SK-N-SH (cell line): ENCODE data around the gene AFMID. TPM values are rescaled to one million over a fixed set of nuclear protein-coding genes. Genes with fewer than 3 reads are reported as not detected.

Source experiments
- CTCF ChIA-PET: fragments of 300-600, 350-600 bp; formaldehyde crosslinking; extraction: SDS; loops from one replicate; lab custom pipeline; 2021; lab: Yijun Ruan, JAX
- POLR2A ChIA-PET: fragments of 350-600 bp; sonication (Branson Sonifier 250); formaldehyde crosslinking; extraction: SDS; loops from one replicate; lab custom pipeline; 2020; ENCODE audit warnings: antibody characterized with exemption, inconsistent platforms; lab: Yijun Ruan, JAX
- DNase-seq: peaks from one replicate; pipeline ENCODE4 v3.0.0; 2012
- H2AFZ ChIP-seq: fragments of 200-600 bp; sonication (generic); 2 replicates; pipeline ENCODE4 v1.8.1; 2016; ENCODE audit warnings: antibody characterized with exemption, mild to moderate bottlenecking, low read depth
- H3F3A ChIP-seq: fragments of 200-600 bp; sonication (generic); replicated peaks from 2 replicates; pipeline ENCODE3; 2016; ENCODE audit warnings: antibody characterized with exemption, mild to moderate bottlenecking; ENCODE audit not compliant: insufficient read depth
- H3K27ac ChIP-seq, 2 experiments: fragments of 200-500 bp in 1 of 2; fragments of 200-600 bp in 1 of 2; sonication (Bioruptor generic) in 1 of 2; sonication (generic), shearing (Covaris generic) in 1 of 2; 2 replicates each; pipeline versions ENCODE4 v1.5.1 to v1.6.1; 2014 to 2016; ENCODE audit warnings: low read depth in 2 of 2, inconsistent platforms in 1 of 2, low read length in 1 of 2, mild to moderate bottlenecking in 1 of 2, mixed read lengths in 1 of 2
- H3K27me3 ChIP-seq: fragments of 200-600 bp; sonication (generic), shearing (Covaris generic); 2 replicates; pipeline ENCODE4 v1.6.1; 2016; ENCODE audit warnings: mixed run types; ENCODE audit not compliant: insufficient read depth
- H3K36me3 ChIP-seq, 2 experiments: fragments of 200-500 bp in 1 of 2; fragments of 200-600 bp in 1 of 2; sonication (Bioruptor generic) in 1 of 2; sonication (generic) in 1 of 2; replicated peaks in 1 of 2; 2 replicates each; pipeline versions ENCODE3 to v1.5.1; 2014 to 2016; ENCODE audit warnings: low read length in 1 of 2, mild to moderate bottlenecking in 1 of 2; ENCODE audit not compliant: insufficient read depth in 2 of 2, control insufficient read depth in 1 of 2
- H3K4me1 ChIP-seq, 2 experiments: fragments of 200-500 bp in 1 of 2; fragments of 200-600 bp in 1 of 2; sonication (Bioruptor generic) in 1 of 2; sonication (generic), shearing (Covaris generic) in 1 of 2; 2 replicates each; pipeline versions ENCODE4 v1.5.1 to v1.6.1; 2014 to 2016; ENCODE audit warnings: low read depth in 1 of 2, low read length in 1 of 2, mixed run types in 1 of 2; ENCODE audit not compliant: insufficient read depth in 2 of 2, control insufficient read depth in 1 of 2
- H3K4me2 ChIP-seq: fragments of 200-600 bp; sonication (generic), shearing (Covaris generic); 2 replicates; pipeline ENCODE4 v1.6.1; 2017; ENCODE audit warnings: mixed run types
- H3K4me3 ChIP-seq, 2 experiments: fragments of 200-500 bp in 1 of 2; fragments of 200-600 bp in 1 of 2; sonication (Bioruptor generic) in 1 of 2; sonication (generic), shearing (Covaris generic) in 1 of 2; 2 replicates each; pipeline versions ENCODE4 v1.5.1 to v1.8.1; 2014 to 2016; ENCODE audit warnings: low read depth in 2 of 2, inconsistent platforms in 1 of 2, low read length in 1 of 2, mild to moderate bottlenecking in 1 of 2, mixed read lengths in 1 of 2, moderate library complexity in 1 of 2
- H3K79me2 ChIP-seq: fragments of 200-600 bp; sonication (generic); 2 replicates; pipeline ENCODE4 v1.8.1; 2017; ENCODE audit warnings: mild to moderate bottlenecking; ENCODE audit not compliant: insufficient read depth
- H3K9ac ChIP-seq: fragments of 200-600 bp; sonication (generic); 2 replicates; pipeline ENCODE4 v1.6.1; 2017; ENCODE audit warnings: mixed run types
- H3K9me2 ChIP-seq: fragments of 200-600 bp; sonication (generic); 2 replicates; pipeline ENCODE4 v1.6.1; 2017; ENCODE audit warnings: mixed run types
- H3K9me3 ChIP-seq: fragments of 200-600 bp; sonication (generic); 2 replicates; pipeline ENCODE4 v1.6.1; 2017; ENCODE audit warnings: mixed run types, mild to moderate bottlenecking, moderate library complexity
- H4K20me1 ChIP-seq: fragments of 200-600 bp; sonication (generic); 2 replicates; pipeline ENCODE4 v1.6.1; 2017; ENCODE audit warnings: mild to moderate bottlenecking, mixed run types; ENCODE audit not compliant: insufficient read depth
- EP300 ChIP-seq, 2 experiments: IDR thresholded peaks; 2 replicates each; pipeline versions ENCODE4 v1.4.0 to v1.6.1; 2012; ENCODE audit warnings: borderline replicate concordance in 1 of 2, low read depth in 1 of 2, low read length in 1 of 2
- GABPA ChIP-seq: IDR thresholded peaks from 2 replicates; pipeline ENCODE4 v1.4.0; 2012; ENCODE audit warnings: low read depth, mild to moderate bottlenecking
- GATA2 ChIP-seq: sonication (generic); formaldehyde crosslinking; IDR thresholded peaks from 2 replicates; pipeline ENCODE4 v1.5.0; 2020; ENCODE audit warnings: mild to moderate bottlenecking, missing genetic modification reagents
- MEF2A ChIP-seq: IDR thresholded peaks from 2 replicates; pipeline ENCODE4 v1.4.0; 2012; ENCODE audit warnings: low read depth, borderline replicate concordance
- POLR2AphosphoS5 ChIP-seq: IDR thresholded peaks from 2 replicates; pipeline ENCODE4 v1.6.1; 2012; ENCODE audit warnings: low read depth, low read length
- RFX5 ChIP-seq: IDR thresholded peaks from 2 replicates; pipeline ENCODE4 v1.6.1; 2012; ENCODE audit warnings: mild to moderate bottlenecking, improper control_type of control experiment, low read length
- SIN3A ChIP-seq: IDR thresholded peaks from 2 replicates; pipeline ENCODE4 v1.6.1; 2012; ENCODE audit warnings: low read depth, mild to moderate bottlenecking, low read length, moderate library complexity, borderline replicate concordance
- TAF1 ChIP-seq: IDR thresholded peaks from 2 replicates; pipeline ENCODE4 v1.6.1; 2012; ENCODE audit warnings: low read depth, mild to moderate bottlenecking, low read length, moderate library complexity, borderline replicate concordance
- TCF12 ChIP-seq: IDR thresholded peaks from 2 replicates; pipeline ENCODE4 v1.4.0; 2012
- TEAD4 ChIP-seq: IDR thresholded peaks from 2 replicates; pipeline ENCODE4 v1.4.0; 2012; ENCODE audit warnings: mild to moderate bottlenecking, borderline replicate concordance; ENCODE audit not compliant: insufficient read depth
- YY1 ChIP-seq: IDR thresholded peaks from 2 replicates; pipeline ENCODE4 v1.4.0; 2012; ENCODE audit warnings: low read depth, mild to moderate bottlenecking
- WGBS: methylation state at CpG from one replicate; pipeline ENCODE4 v1.1.6; 2017; ENCODE audit warnings: low lambda C conversion rate; 5-methylcytosine and 5-hydroxymethylcytosine counted together
- polyA plus RNA-seq, 3 experiments: library from polyadenylated mRNA; depleted of rRNA; stranded (reverse); fragments of >200 nt; gene quantifications; 2 replicates each; pipeline ENCODE4 v1.2.3, GENCODE V29; 2012
- TF ChIP-seq, protein P1 (sequence below): IDR thresholded peaks from 2 replicates; pipeline ENCODE4 v1.6.1; 2012; ENCODE audit warnings: mild to moderate bottlenecking, low read depth, low read length, moderate library complexity

AFMID gene
- polyA plus RNA-seq, 1 of the 3 experiments (the other 2 are of a cell fraction), result 44.4 TPM

DNA sequence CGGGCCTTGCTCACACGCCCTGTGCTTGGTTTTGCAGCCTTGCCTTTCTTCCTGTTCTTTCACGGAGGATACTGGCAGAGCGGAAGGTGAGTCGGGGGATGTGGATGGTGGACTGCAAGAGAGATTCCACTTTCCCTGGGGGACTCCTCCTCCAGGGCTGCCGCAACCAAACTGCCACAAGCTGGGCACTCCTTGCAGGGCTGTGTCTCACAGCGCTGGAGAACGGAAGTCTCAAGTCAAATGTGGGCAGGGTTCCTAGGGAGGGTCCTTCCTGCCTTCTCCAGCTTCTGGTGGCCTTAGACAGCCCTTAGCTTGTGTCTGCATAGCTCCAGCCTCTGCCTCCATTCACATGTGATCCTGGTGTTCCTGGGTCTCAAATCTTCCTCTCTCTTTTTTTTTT lies 15.5 kb downstream of the AFMID start:
- Histone ChIP-seq H3K79me2 (no peaks in the 10 kb centered on the region), H3K36me3 (peaks cover 0 to 3% of the 10 kb centered on the region in 2 experiments), H3F3A (no peaks in the 10 kb centered on the region), H2AFZ (no peak overlapping the region), H3K9ac (no peak overlapping the region), H3K4me3 (no peak overlapping the region), H3K9me2 (no peaks in the 10 kb centered on the region), H3K4me1 (no peaks in the 10 kb centered on the region; a peak in 1 of 4 replicates), H3K27ac (no peak overlapping the region), H3K4me2 (no peak overlapping the region), H4K20me1 (no peaks in the 10 kb centered on the region), H3K9me3 (no peaks in the 10 kb centered on the region), H3K27me3 (no peaks in the 10 kb centered on the region)
- no peak for DNase-seq
- ChIA-PET CTCF (interaction anchor here (0.6 to 5.9 kb wide), 4 partner anchors 15 to 303 kb away, joined by 4 to 22 read pairs (median 10); partner anchors contain the start of genes AFMID and TK1), POLR2A (interaction anchor here (0.7 to 1.6 kb wide), 2 partner anchors 13 to 16 kb away, joined by 3 to 5 read pairs; no protein-coding TSS in a partner anchor)
- no peak for TF ChIP-seq TEAD4
- no peak for TF ChIP-seq GATA2 (CRISPR knock-in tag)
- no peak for TF ChIP-seq MEF2A
- no peak for TF ChIP-seq EP300 (IDR thresholded peaks at IDR 0.05; ENCODE audit: borderline replicate concordance in 1 of 2, low read depth in 1 of 2, low read length in 1 of 2)
- no peak for TF ChIP-seq TCF12
- TF ChIP-seq, protein P1, sequence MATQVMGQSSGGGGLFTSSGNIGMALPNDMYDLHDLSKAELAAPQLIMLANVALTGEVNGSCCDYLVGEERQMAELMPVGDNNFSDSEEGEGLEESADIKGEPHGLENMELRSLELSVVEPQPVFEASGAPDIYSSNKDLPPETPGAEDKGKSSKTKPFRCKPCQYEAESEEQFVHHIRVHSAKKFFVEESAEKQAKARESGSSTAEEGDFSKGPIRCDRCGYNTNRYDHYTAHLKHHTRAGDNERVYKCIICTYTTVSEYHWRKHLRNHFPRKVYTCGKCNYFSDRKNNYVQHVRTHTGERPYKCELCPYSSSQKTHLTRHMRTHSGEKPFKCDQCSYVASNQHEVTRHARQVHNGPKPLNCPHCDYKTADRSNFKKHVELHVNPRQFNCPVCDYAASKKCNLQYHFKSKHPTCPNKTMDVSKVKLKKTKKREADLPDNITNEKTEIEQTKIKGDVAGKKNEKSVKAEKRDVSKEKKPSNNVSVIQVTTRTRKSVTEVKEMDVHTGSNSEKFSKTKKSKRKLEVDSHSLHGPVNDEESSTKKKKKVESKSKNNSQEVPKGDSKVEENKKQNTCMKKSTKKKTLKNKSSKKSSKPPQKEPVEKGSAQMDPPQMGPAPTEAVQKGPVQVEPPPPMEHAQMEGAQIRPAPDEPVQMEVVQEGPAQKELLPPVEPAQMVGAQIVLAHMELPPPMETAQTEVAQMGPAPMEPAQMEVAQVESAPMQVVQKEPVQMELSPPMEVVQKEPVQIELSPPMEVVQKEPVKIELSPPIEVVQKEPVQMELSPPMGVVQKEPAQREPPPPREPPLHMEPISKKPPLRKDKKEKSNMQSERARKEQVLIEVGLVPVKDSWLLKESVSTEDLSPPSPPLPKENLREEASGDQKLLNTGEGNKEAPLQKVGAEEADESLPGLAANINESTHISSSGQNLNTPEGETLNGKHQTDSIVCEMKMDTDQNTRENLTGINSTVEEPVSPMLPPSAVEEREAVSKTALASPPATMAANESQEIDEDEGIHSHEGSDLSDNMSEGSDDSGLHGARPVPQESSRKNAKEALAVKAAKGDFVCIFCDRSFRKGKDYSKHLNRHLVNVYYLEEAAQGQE, result no peak
- TF ChIP-seq TAF1, result no peak
- 93% methylated on average over 7 of the region's 8 CpGs for WGBS

DNA sequence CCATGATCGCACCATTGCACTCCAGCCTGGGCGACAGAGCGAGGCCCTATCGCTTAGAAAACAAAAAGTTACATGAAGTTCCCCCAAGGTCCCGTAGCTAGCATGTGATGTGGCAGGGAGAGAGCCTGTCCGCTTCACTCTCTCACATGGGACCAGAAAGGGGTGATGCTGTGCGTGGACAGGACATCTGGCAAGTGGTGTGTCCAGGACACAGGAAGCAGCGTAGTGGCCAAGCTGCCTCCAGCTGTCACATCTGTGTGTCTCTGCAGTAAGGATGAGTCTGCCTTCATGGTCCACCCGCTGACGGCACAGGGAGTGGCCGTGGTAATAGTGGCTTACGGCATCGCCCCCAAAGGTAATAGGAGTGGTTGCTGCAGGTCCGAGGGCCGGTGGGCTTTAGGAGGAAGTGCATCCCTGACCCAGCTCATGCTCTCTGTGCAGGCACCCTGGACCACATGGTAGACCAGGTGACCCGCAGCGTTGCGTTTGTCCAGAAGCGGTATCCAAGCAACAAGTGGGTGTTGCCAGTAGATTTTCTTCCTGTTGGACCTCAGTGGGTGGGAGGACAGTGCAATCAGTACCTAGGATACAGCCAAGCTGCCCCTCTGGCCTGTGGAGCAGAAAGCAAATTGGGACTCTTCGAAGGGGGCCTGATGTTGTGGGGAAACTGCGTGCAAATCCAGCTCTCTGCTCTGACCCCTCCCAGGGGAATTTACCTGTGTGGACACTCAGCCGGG lies 17.4 kb downstream of the AFMID start:
- POLR2A ChIA-PET, result interaction anchor here (0.7 to 0.9 kb wide), 2 partner anchors 9 to 15 kb away, joined by 3 read pairs; partner anchors contain the start of gene BIRC5
- no peaks in the 10 kb centered on the region for H3K27me3 ChIP-seq
- peaks cover 0 to 3% of the 10 kb centered on the region in 2 experiments for H3K36me3 ChIP-seq
- CTCF ChIA-PET, result interaction anchor here (1.0 to 5.9 kb wide), 5 partner anchors 17 to 92 kb away, joined by 3 to 22 read pairs (median 12); partner anchors contain the start of genes AFMID and TK1
- H3K9me3 ChIP-seq, result no peaks in the 10 kb centered on the region
- DNase-seq, result no peak
- H3K4me2 ChIP-seq, result no peak overlapping the region
- H3K4me3 ChIP-seq, result no peak overlapping the region
- H3K79me2 ChIP-seq, result no peaks in the 10 kb centered on the region
- H4K20me1 ChIP-seq, result no peaks in the 10 kb centered on the region
- H3K27ac ChIP-seq, result no peak overlapping the region
- H3K9me2 ChIP-seq, result no peaks in the 10 kb centered on the region
- H3K4me1 ChIP-seq, result no peaks in the 10 kb centered on the region
- H2AFZ ChIP-seq, result no peak overlapping the region
- no peaks in the 10 kb centered on the region for H3F3A ChIP-seq
- 92% methylated on average over 22 of the region's 22 CpGs for WGBS
- no peak overlapping the region for H3K9ac ChIP-seq
- TF ChIP-seq TCF12 (no peak), GATA2 (CRISPR knock-in tag) (no peak), GABPA (no peak), YY1 (no peak), POLR2AphosphoS5 (no peak), SIN3A (no peak), RFX5 (no peak)
- TF ChIP-seq, all 33 proteins: peak for 0
